Ishikawa (cell line): ENCODE results near the gene R3HDM2.

Experiments used
- CEBPB ChIP-seq: IDR thresholded peaks from 2 replicates; pipeline ENCODE4 v1.6.1; 2012
- CREB1 ChIP-seq: IDR thresholded peaks from 2 replicates; pipeline ENCODE4 v1.6.1; 2012; ENCODE audit warnings: low read depth
- EGR1 ChIP-seq: IDR thresholded peaks from 2 replicates; pipeline ENCODE4 v1.6.1; 2012
- EP300 ChIP-seq: IDR thresholded peaks from 2 replicates; pipeline ENCODE4 v1.6.1; 2012; ENCODE audit warnings: borderline replicate concordance
- FOXM1 ChIP-seq: IDR thresholded peaks from 2 replicates; pipeline ENCODE4 v1.6.1; 2012; ENCODE audit warnings: low read depth, borderline replicate concordance
- MAX ChIP-seq: IDR thresholded peaks from 2 replicates; pipeline ENCODE4 v1.6.1; 2012
- NFIC ChIP-seq: IDR thresholded peaks from 2 replicates; pipeline ENCODE4 v1.6.1; 2012
- RAD21 ChIP-seq: IDR thresholded peaks from 2 replicates; pipeline ENCODE4 v1.6.1; 2012; ENCODE audit warnings: low read depth
- REST ChIP-seq: IDR thresholded peaks from 2 replicates; pipeline ENCODE4 v1.6.1; 2012; ENCODE audit warnings: low read depth, mild to moderate bottlenecking
- TAF1 ChIP-seq: IDR thresholded peaks from 2 replicates; pipeline ENCODE4 v1.6.1; 2012; ENCODE audit warnings: low read depth, mild to moderate bottlenecking
- TCF12 ChIP-seq: IDR thresholded peaks from 2 replicates; pipeline ENCODE4 v1.6.1; 2012; ENCODE audit warnings: low read depth
- TEAD4 ChIP-seq: IDR thresholded peaks from 2 replicates; pipeline ENCODE4 v1.6.1; 2012
- USF1 ChIP-seq: IDR thresholded peaks from 2 replicates; pipeline ENCODE4 v1.6.1; 2012
- YY1 ChIP-seq: IDR thresholded peaks from 2 replicates; pipeline ENCODE4 v1.6.1; 2012; ENCODE audit warnings: low read depth
- ZBTB7A ChIP-seq: IDR thresholded peaks from 2 replicates; pipeline ENCODE4 v1.6.1; 2012; ENCODE audit warnings: low read depth

Gene R3HDM2

GRCh38 chr12:57434517-57435223, 3.8 kb upstream of the R3HDM2 start, which contains the start of gene INHBC:
INHBC (plus strand) TSS chr12:57434784; CDS start chr12:57434887, 103 bp downstream.
- TF ChIP-seq USF1 (no peak), CEBPB (no peak), TCF12 (no peak), EP300 (no peak), EGR1 (no peak), RAD21 (no peak), ZBTB7A (no peak), REST (no peak), TAF1 (no peak)

GRCh38 chr12:57433370-57433769, 2.5 kb upstream of the R3HDM2 start:
- TF ChIP-seq REST (no peak), USF1 (no peak), EP300 (no peak), YY1 (no peak), EGR1 (no peak), TCF12 (no peak), RAD21 (no peak), TAF1 (no peak), CEBPB (no peak)

GRCh38 chr12:57431654-57432188, 878 bp upstream of the R3HDM2 start:
- TF ChIP-seq USF1, result no peak

- TF ChIP-seq MAX, result peak; percentile 28
- TF ChIP-seq EP300, result no peak
- TF ChIP-seq USF1, result no peak; the same call in 1 of the 2 replicates
- no peak for TF ChIP-seq TAF1
- TF ChIP-seq ZBTB7A, result peak; percentile 63; the same call in 1 of the 2 replicates
- no peak for TF ChIP-seq TCF12
- TF ChIP-seq TEAD4, result 0 out of 2 replicates have a peak, but pooled peaks have one; percentile 3
- 0 out of 2 replicates have a peak, but pooled peaks have one; percentile 4 for TF ChIP-seq YY1
- TF ChIP-seq CREB1, result no peak
- no peak for TF ChIP-seq FOXM1
- TF ChIP-seq CEBPB, result no peak
- TF ChIP-seq RAD21, result no peak
- TF ChIP-seq NFIC, result no peak
- TF ChIP-seq EGR1, result no peak
Observed at GRCh38 chr12:57430112-57430930, 522 bp downstream of the R3HDM2 start.

- TF ChIP-seq TEAD4 (no peak), RAD21 (no peak), CREB1 (no peak), TCF12 (no peak)
Observed at GRCh38 chr12:57429473-57430111, 1.3 kb downstream of the R3HDM2 start.
